HG03442 (cell line): ENCODE results near the gene RRP7A.
"Not testable (repeated sequence)": the region's sequence is repeated elsewhere in the genome, so short reads cannot be mapped to it uniquely, and the experiment has no call there.

Source experiments
- ATAC-seq: cut with Tn5 transposase; IDR thresholded peaks from one replicate; pipeline ENCODE4 v1.9.1; 2021; ENCODE audit warnings: mild to moderate bottlenecking, moderate library complexity; ENCODE audit not compliant: unreplicated experiment

Gene RRP7A

DNA sequence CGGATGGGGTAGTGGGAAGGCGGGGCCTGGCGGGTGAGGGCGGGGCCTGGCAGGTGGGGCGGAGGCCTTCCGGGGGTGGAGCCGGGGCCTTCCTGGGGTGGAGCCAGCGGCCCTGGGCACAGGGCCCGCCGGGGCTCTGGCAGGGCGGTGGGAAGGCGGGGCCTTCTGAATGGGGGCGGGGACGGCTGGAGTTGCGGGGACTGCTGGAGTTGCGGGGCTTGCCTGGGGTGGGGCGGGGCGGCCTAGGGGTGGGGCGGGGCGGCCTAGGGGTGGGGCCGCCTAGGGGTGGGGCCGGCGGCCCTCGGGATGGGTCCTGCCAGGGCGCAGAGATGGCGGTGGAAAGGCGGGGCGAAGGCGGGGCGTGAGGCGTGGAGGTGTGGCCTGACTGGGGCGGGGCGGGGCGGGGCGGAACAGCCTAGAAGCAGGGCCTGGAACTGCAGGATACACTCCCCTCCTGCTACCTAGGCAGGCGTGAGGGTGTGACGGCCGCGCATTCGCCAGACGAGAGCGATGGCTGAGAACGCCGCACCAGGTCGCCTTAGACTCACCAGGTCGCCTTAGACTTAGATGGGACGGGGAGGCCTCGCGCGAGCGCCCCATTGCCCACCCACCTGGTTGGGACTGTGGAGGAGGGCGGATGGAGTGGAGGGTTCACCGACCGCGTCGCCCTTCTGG, 19.3 kb downstream of the RRP7A start:
- ATAC-seq = peak; percentile 78

- not testable (repeated sequence) for ATAC-seq
These were observed 19.8 kb downstream of the RRP7A start for GRCh38 chr22:42499773-42500160.

- ATAC-seq = not testable (repeated sequence)
These were observed 24.0 kb downstream of the RRP7A start for GRCh38 chr22:42495533-42496141.

GRCh38 chr22:42493393-42493792, 26.2 kb downstream of the RRP7A start:
- no peak for ATAC-seq

GRCh38 chr22:42492323-42492690, 27.3 kb downstream of the RRP7A start:
- ATAC-seq = no peak

DNA sequence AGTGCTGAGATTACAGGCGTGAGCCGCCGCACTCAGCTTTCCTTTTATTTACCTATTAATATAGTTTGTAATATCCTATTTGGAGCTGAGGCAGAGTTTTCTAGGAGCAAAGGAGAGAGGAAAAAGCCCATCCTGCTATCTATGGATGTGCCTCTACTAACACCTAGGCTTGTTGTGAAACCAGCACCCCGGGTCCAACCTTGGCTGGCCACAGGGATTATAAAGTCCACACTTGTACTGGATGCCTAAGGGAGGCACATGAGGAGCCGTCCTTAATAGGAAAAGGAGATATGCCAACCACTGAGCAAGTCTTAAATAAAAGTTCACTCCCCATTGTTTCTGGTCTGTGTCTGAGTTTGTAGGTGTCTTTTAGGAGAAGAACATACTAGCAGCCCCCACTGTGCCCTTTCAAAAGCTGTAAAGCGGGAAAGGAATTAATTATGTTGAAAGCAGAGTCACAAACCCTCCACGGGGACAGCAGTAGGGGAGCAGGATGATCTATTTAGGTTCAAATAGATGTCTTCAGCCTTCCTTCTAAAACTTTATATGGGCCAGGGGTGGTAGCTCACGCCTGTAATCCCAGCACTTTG, 29.3 kb downstream of the RRP7A start:
- no peak for ATAC-seq

- ATAC-seq = no peak
These were observed 30.6 kb downstream of the RRP7A start for GRCh38 chr22:42489000-42489399.

DNA sequence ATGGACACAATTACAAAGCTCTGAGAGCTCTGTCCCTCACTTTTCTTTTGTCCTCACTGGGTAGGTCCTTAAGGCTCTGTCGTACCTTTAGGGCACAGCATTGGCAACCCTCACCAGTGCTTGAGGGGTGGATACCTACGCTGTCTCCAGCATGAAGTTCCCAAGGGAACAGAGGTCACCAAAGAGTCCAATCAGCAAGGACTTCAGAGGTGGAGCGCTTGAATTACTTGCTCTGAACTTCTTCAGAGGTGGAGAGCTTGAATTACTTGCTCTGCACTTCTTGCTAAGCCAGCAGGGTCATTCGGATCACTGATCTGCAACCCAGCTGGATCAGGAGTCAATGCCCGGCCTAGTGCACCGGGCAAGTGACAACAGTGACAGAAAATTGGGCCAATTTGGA, 35.1 kb downstream of the RRP7A start:
- no peak for ATAC-seq

GRCh38 chr22:42483610-42484223, 35.9 kb downstream of the RRP7A start:
- ATAC-seq = not testable (repeated sequence)

- no peak for ATAC-seq
These were observed 44.5 kb downstream of the RRP7A start for GRCh38 chr22:42475122-42475521.

- no peak for ATAC-seq
These were observed 46.0 kb downstream of the RRP7A start for GRCh38 chr22:42473484-42474193.

- ATAC-seq = no peak
These were observed 46.9 kb downstream of the RRP7A start for GRCh38 chr22:42472671-42473070.

DNA sequence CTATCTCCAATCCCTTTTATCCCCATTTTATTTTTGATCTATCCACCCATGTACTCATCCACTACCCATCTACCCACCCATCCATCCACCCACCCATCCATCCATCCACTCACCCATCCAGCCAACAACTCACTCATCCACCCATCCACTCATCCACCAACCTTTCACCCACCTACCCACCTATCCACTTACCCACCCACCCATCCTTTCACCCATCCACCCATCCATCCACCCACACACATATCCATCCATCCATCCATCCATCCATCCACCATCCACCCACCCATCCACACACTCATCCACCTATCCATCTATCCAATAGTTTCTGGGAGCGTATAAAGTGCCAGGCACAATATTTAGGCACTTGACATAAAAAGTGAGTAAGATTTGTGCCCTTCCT, 48.2 kb downstream of the RRP7A start:
- ATAC-seq = no peak

DNA sequence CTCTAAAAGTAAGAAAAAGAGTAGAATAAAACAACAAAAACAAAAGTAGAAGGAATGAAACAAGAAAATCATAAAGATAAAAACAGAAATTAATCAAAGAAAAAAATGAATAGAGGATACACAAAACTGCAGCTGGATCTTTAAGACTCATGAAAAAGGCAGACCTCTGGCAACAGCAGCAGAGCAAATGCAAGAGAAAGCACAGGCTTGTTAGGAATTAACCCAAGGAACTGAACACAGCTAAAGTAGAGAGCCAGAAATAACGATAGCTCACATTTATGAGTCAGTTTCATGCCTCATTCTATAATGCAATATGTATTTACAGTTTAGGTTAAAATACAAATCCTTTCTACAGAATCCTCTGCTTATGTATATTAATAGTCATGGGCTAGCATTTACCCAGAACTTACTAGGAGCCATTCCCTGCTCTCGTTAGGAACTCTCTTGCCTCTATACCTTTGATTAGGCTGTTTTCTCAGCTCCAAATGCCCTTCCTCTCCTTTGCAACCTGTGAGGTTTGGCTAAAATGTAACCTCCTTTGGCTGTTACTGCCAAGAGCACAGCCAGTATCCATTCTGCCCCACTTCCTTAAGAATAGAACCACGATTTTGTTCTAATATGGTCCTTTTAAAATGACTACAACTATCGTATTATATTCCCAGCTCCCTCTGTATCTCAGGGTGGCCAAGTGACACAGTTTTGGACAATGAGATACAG, 49.1 kb downstream of the RRP7A start:
- ATAC-seq = no peak

GRCh38 chr22:42468841-42469240, 50.8 kb downstream of the RRP7A start:
- no peak for ATAC-seq

GRCh38 chr22:42462016-42462415, 57.6 kb downstream of the RRP7A start:
- ATAC-seq = no peak

- ATAC-seq = no peak
These were observed 58.1 kb downstream of the RRP7A start for GRCh38 chr22:42461511-42461910.
